ENCODE measurements around the gene POLN. TPM values are rescaled to one million over a fixed set of nuclear protein-coding genes. Genes with fewer than 3 reads are reported as not detected.

The POLN gene
- total RNA-seq, 1 donor from 2014 or later, result 1.1 TPM

- ATAC-seq, result peak; percentile 97
Measured at GRCh38 chr4:2262145-2262943, 20.4 kb upstream of the POLN start.

GRCh38 chr4:2261853-2262144, 19.9 kb upstream of the POLN start, which contains the start of gene MXD4:
TSS of gene MXD4 (minus strand) at chr4:2262109. CDS start at chr4:2261980, 129 bp downstream.
- no peak for ATAC-seq

GRCh38 chr4:2261110-2261852, 19.4 kb upstream of the POLN start:
- ATAC-seq, result peak; percentile 14

GRCh38 chr4:2260344-2261109, 18.6 kb upstream of the POLN start:
- ATAC-seq, result no peak

- ATAC-seq, result no peak
Measured at GRCh38 chr4:2259541-2260343, 17.8 kb upstream of the POLN start.

- ATAC-seq, result no peak
Measured at GRCh38 chr4:2259036-2259540, 17.2 kb upstream of the POLN start.

- ATAC-seq, result no peak
Measured at GRCh38 chr4:2258091-2259035, 16.4 kb upstream of the POLN start.

GRCh38 chr4:2257361-2258081, 15.6 kb upstream of the POLN start:
- no peak for ATAC-seq

GRCh38 chr4:2256781-2257191, 14.9 kb upstream of the POLN start:
- no peak for ATAC-seq

- no peak for ATAC-seq
Measured at GRCh38 chr4:2256156-2256731, 14.3 kb upstream of the POLN start.

GRCh38 chr4:2255501-2256155, 13.7 kb upstream of the POLN start:
- ATAC-seq, result peak; percentile 19

- ATAC-seq, result no peak
Measured at GRCh38 chr4:2254665-2255500, 13.0 kb upstream of the POLN start.

- ATAC-seq, result no peak
Measured at GRCh38 chr4:2253160-2254084, 11.5 kb upstream of the POLN start.

- ATAC-seq, result no peak
Measured at GRCh38 chr4:2252530-2253091, 10.7 kb upstream of the POLN start.

GRCh38 chr4:2251795-2252529, 10.0 kb upstream of the POLN start:
- no peak for ATAC-seq
